ENCODE results near the gene DNAH6. TPM values are rescaled to one million over a fixed set of nuclear protein-coding genes. Genes with fewer than 3 reads are reported as not detected.

DNAH6 gene
- total RNA-seq, 1 experiment from 2014 or later: not detected

GRCh38 chr2:84676295-84676694, 160.0 kb downstream of the DNAH6 start:
- POLR2A ChIA-PET (ENCODE audit: low non-redundant PET): no interaction called here
- H3K27me3 ChIP-seq (replicated peaks; ENCODE audit: insufficient read depth, low read depth, low read length, poor library complexity): peaks cover 2% of the 10 kb centered on the region
- CTCF ChIA-PET: no interaction called here
- no peaks in the 10 kb centered on the region for H3K4me1 ChIP-seq (ENCODE audit: insufficient read depth, low read length, poor library complexity, severe bottlenecking)
- no peak overlapping the region for H3K4me3 ChIP-seq (ENCODE audit: low read depth, low read length, poor library complexity, severe bottlenecking)
- H3K9me3 ChIP-seq (ENCODE audit: low read depth, low read length, poor library complexity, severe bottlenecking): no peaks in the 10 kb centered on the region
- no peak for DNase-seq (ENCODE audit: low spot score)
- H3K27ac ChIP-seq (ENCODE audit: low read depth, low read length, poor library complexity, severe bottlenecking): no peak overlapping the region
- TF ChIP-seq CTCF (conservative IDR thresholded peaks at IDR 0.05; ENCODE audit: low read depth, low read length) (no peak), EZH2 (IDR thresholded peaks at IDR 0.05; ENCODE audit: borderline replicate concordance, low read depth, low read length, poor library complexity, severe bottlenecking) (no peak)
- intact Hi-C loops (cut with micrococcal nuclease; ENCODE audit: unreplicated experiment): no loop called here
- no TSS peak for BruUV-seq (replicated peaks)
- no peaks in the 10 kb centered on the region for H3K36me3 ChIP-seq (ENCODE audit: insufficient read depth, low read length, poor library complexity, severe bottlenecking)

- CTCF ChIA-PET: no interaction called here
- no peaks in the 10 kb centered on the region for H3K36me3 ChIP-seq (ENCODE audit: insufficient read depth, low read length, poor library complexity, severe bottlenecking)
- POLR2A ChIA-PET (ENCODE audit: low non-redundant PET): no interaction called here
- no peak for DNase-seq (ENCODE audit: low spot score)
- H3K4me1 ChIP-seq (ENCODE audit: insufficient read depth, low read length, poor library complexity, severe bottlenecking): no peaks in the 10 kb centered on the region
- BruUV-seq (replicated peaks): no TSS peak
- no peaks in the 10 kb centered on the region for H3K9me3 ChIP-seq (ENCODE audit: low read depth, low read length, poor library complexity, severe bottlenecking)
- intact Hi-C loops (cut with micrococcal nuclease; ENCODE audit: unreplicated experiment): no loop called here
- H3K27ac ChIP-seq (ENCODE audit: low read depth, low read length, poor library complexity, severe bottlenecking): no peak overlapping the region
- H3K27me3 ChIP-seq (replicated peaks; ENCODE audit: insufficient read depth, low read depth, low read length, poor library complexity): no peaks in the 10 kb centered on the region
- TF ChIP-seq CTCF (conservative IDR thresholded peaks at IDR 0.05; ENCODE audit: low read depth, low read length): no peak
- no peak for TF ChIP-seq EZH2 (IDR thresholded peaks at IDR 0.05; ENCODE audit: borderline replicate concordance, low read depth, low read length, poor library complexity, severe bottlenecking)
- H3K4me3 ChIP-seq (ENCODE audit: low read depth, low read length, poor library complexity, severe bottlenecking): no peak overlapping the region
Measured at GRCh38 chr2:84678214-84678613, 161.9 kb downstream of the DNAH6 start.

GRCh38 chr2:84686783-84687476, 170.6 kb downstream of the DNAH6 start:
- POLR2A ChIA-PET (ENCODE audit: low non-redundant PET): no interaction called here
- DNase-seq (ENCODE audit: low spot score): no peak

More at GRCh38 chr2:84686783-84687476, 170.6 kb downstream of the DNAH6 start:
- no TSS peak for BruUV-seq (replicated peaks)
- Histone ChIP-seq H3K9me3 (ENCODE audit: low read depth, low read length, poor library complexity, severe bottlenecking) (no peaks in the 10 kb centered on the region), H3K36me3 (ENCODE audit: insufficient read depth, low read length, poor library complexity, severe bottlenecking) (no peaks in the 10 kb centered on the region), H3K4me1 (ENCODE audit: insufficient read depth, low read length, poor library complexity, severe bottlenecking) (no peaks in the 10 kb centered on the region), H3K27ac (ENCODE audit: low read depth, low read length, poor library complexity, severe bottlenecking) (no peak overlapping the region), H3K4me3 (ENCODE audit: low read depth, low read length, poor library complexity, severe bottlenecking) (no peak overlapping the region), H3K27me3 (replicated peaks; ENCODE audit: insufficient read depth, low read depth, low read length, poor library complexity) (peaks cover 23% of the 10 kb centered on the region)
- intact Hi-C loops (cut with micrococcal nuclease; ENCODE audit: unreplicated experiment): no loop called here
- TF ChIP-seq EZH2 (IDR thresholded peaks at IDR 0.05; ENCODE audit: borderline replicate concordance, low read depth, low read length, poor library complexity, severe bottlenecking) (no peak), CTCF (conservative IDR thresholded peaks at IDR 0.05; ENCODE audit: low read depth, low read length) (no peak)
- CTCF ChIA-PET: no interaction called here
